ENCODE data around the gene METTL15.

GRCh38 chr11:28274216-28274615 lies 166.0 kb downstream of the METTL15 start:
- TF ChIP-seq POLR2A (IDR thresholded peaks at IDR 0.05) (no peak), CTCF (IDR thresholded peaks at IDR 0.05) (no peak)
